ENCODE measurements around the gene PRICKLE1.

GRCh38 chr12:42469355-42470175 is 120.0 kb downstream of the PRICKLE1 start:
- no peak for TF ChIP-seq CTCF (conservative IDR thresholded peaks at IDR 0.05; ENCODE audit: low read depth in 2 of 2)
- TF ChIP-seq POLR2AphosphoS5 (IDR thresholded peaks at IDR 0.05; ENCODE audit: low read depth), result no peak
- no peak for TF ChIP-seq CREB1 (CRISPR knock-in tag; IDR thresholded peaks at IDR 0.05; ENCODE audit: low read depth)
- TF ChIP-seq REST (IDR thresholded peaks at IDR 0.05; ENCODE audit: unreplicated experiment), result no peak
- TF ChIP-seq JUNB (IDR thresholded peaks at IDR 0.05; ENCODE audit: unreplicated experiment), result no peak
- TF ChIP-seq EZH2 (IDR thresholded peaks at IDR 0.05; ENCODE audit: low read depth, unreplicated experiment), result no peak
